NK-92 (cell line): ENCODE measurements around the gene DYNLL1.
A peak's percentile ranks its signal among the peaks of the same experiment; 100 is the strongest.
"Not testable (repeated sequence)": the region's sequence is repeated elsewhere in the genome, so short reads cannot be mapped to it uniquely, and the experiment has no call there.

ENCODE experiments used
- DNase-seq: peaks from one replicate; lab custom pipeline; 2025; ENCODE audit not compliant: unreplicated experiment; lab: John Stamatoyannopoulos, UW

Gene DYNLL1

DNA sequence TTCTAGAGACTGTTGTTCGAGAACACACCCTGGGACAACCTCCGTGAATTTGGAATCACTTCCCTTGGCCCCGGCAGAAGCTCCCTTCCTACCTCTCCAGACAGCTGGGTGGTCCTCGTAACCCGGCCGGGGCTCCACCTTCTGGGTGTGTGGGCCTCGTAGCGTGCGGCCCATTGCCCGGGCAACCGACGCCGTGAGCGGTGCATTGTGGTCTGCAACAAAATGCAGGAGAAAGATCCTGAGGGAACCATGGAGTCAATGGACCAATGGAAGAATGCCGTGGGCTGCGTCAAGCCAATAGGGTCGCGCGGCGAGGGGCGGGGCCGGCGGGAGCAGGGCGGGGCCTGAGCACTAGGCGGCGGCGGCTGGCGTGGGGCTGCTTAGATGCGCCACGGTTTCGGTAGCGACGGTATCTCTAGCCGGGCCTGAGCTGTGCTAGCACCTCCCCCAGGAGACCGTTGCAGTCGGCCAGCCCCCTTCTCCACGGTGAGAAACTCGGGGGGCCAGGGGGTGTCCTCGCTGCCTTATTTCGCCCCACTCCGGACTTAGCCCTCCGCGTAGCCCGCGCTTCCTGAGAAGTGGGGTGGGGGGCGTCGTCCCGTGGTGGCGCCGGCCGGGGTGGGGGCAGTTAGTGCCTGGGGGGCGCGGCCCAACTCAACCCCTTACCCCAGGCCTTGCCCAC, at the start of gene DYNLL1:
Gene DYNLL1, plus strand, starts transcription at position 383 of the 682 bp plus-strand sequence. CDS start 309 bp downstream, outside the sequence.
- peak; percentile 86 for DNase-seq

DNA sequence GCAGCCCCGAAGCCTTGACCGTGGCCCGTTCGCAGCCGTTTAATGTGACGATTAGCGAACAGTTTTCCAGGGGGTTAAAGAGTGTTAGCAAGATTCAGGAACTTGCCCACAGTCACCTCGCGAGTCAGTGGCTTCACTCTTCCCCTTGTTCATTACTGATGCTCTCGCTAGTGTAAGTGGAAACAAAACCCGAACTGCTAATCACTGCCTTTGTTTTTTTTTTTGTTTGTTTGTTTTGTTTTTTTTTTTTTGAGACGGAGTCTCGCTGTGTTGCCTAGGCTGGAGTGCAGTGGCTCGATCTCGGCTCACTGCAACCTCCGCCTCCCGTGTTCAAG, 49.1 kb upstream of the DYNLL1 start:
- DNase-seq, result not testable (repeated sequence)

DNA sequence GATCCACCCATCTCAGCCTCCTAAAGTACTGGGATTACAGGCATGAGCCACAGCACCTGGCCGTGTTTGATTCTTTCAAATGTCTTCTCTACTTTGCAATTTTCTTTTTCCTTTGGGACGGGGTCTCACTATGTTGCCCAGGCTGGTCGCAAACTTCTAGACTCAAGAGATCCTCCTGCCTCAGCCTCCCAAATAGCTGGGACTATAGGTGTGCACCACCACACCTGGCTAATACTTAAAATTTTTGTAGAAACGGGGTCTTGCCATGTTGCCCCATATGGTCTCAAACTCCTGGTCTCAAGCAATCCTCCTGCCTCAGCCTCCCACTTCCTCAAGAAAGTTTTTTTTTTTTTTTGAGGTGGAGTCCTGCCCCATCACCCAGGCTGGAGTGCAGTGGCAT, 47.9 kb upstream of the DYNLL1 start:
- no peak for DNase-seq

GRCh38 chr12:120452524-120452923, 43.4 kb upstream of the DYNLL1 start:
- not testable (repeated sequence) for DNase-seq

DNA sequence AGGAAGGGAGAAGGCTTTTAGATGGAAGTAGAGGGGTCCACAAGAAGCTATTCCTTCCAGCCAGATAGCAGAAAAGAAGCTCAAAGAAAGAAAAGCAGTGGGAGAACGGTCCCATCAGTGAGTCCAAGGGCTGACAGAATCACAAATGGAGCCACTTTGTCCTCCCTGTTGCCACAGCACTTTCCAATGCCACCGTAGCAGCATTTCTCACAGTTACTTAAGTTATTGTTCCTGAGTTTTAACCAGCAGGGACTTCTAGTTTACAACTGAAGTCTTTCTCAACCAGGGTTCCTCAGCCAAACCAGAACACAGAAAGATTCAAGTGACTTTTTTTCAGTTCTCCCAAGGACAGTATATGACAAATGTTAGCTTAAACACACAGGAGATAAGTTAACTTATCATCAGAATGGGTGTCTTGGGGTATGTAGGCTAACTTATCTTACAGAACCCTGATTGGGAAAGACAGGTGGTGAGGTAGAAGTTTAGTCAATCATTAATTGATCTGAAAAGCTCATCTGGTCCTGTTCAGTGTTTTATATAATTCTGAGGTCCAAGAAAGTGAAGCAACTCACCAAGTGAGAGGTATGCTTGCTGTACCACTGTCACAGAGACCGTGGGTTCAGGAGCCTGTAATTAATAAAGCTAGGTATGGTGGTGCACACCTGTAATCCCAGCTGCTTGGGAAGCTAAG, 42.7 kb upstream of the DYNLL1 start:
- no peak for DNase-seq

GRCh38 chr12:120453977-120454376, 41.9 kb upstream of the DYNLL1 start:
- no peak for DNase-seq

DNA sequence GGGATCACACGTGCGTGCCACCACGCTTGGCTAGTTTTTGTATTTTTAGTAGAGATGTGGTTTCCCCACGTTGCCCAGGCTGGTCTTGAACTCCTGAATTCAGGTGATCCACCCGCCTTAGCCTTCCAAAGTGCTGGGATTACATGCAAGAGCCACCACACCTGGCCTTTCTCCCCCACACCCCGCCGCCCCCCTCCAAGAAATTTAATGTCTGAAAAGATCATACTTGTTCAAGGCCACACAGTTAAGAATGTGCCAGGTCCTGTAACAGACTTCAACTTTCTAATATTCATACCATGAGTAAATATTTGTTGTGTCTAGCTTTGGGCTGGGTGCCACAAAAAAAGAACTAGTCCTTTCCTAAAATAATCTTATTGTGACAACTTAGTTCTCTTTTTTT, 40.6 kb upstream of the DYNLL1 start:
- DNase-seq, result no peak

- no peak for DNase-seq
These were observed 38.8 kb upstream of the DYNLL1 start for GRCh38 chr12:120457133-120457532.

DNA sequence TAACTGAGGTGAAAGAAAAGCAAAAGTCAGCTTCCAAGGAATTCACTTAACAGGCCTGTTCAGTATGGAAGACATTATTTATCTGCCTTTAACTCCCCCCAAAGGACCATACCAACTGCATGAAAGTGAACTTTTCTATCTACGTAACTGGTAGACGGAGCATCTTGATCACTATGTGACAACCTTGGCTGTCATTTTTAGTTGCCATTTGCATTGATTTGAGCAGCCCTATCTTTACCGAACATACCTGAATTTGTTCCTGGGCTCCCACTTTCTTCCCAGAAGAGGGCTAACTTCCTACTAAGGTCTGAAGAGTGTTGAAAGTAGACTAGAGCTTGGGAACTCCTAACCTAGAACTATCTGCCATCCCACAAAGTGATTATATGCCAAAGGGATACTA, 35.8 kb upstream of the DYNLL1 start:
- no peak for DNase-seq

GRCh38 chr12:120462099-120462640, 33.7 kb upstream of the DYNLL1 start:
- no peak for DNase-seq

- no peak for DNase-seq
These were observed 32.2 kb upstream of the DYNLL1 start for GRCh38 chr12:120463712-120464111.

DNA sequence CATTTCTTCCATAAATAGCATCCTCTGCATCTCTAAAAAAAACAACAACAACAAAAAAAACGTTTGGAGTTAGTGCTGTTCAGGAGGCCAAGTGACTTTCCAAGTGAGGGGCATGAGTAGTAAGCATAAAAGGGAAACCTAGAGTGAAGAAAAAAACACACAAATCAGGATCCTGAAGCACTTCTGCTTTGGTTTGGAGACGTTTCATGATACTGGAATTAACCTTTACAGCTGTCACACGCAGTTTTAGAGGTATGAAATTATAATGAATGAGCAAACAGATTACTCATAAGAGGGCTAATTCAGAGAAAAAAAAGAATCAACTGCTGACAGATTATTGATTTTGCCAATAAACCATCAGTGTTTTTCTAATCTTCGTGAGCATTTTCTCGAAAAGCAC, 30.2 kb upstream of the DYNLL1 start:
- DNase-seq, result no peak

DNA sequence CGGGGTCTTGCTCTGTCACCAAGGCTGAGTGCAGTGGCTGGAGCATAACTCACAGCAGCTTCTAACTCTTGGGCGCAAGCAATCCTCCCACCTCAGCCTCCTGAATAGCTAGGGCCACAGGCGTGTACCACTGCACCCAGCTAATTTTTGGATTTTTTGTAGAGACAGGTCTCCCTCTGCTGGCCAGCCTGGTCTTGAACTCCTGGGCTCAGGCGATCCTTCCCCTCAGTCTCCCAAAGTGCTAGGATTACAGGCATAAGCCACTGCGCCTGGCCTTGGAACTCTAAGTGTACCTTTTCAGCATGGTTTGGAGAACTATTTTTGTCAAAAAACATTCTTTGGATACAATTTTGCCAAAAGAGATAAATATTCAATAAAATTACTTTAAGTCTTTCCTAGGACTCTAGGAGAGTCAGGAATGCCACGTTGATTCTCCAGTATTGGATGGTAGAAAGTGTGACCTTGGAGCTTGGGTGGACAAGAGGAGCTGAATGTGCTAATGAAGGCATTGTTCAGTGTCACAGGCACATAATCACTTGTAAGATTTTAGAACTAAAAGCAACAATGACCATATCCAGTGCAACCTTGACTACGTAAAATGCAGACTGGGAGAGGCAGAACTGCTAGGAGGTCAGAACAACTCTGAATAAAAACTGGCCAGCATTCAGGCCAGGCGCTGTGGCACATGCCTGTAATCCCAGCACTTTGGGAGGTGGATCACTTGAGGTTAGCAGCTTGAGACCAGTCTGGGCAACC, 29.2 kb upstream of the DYNLL1 start:
- DNase-seq, result no peak

DNA sequence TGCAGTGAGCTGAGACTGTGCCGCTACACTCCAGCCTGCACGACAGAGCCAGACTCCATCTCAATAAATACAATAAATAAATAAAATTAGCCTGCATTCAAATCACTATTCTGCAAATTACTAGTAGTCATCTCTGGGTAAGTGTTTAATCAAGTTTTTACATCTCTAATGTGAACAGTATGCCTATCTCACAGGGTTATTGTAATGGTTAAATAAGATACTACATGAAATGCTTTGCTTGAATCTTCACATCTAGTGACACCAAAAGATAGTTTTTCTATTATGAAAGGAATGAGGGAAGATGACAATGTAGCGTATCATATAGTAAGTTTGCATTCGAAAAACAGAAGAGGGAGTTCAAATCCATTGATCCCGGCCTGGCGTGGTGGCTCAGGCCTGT, 28.5 kb upstream of the DYNLL1 start:
- DNase-seq, result no peak

- no peak for DNase-seq
These were observed 27.5 kb upstream of the DYNLL1 start for GRCh38 chr12:120468325-120468820.

DNA sequence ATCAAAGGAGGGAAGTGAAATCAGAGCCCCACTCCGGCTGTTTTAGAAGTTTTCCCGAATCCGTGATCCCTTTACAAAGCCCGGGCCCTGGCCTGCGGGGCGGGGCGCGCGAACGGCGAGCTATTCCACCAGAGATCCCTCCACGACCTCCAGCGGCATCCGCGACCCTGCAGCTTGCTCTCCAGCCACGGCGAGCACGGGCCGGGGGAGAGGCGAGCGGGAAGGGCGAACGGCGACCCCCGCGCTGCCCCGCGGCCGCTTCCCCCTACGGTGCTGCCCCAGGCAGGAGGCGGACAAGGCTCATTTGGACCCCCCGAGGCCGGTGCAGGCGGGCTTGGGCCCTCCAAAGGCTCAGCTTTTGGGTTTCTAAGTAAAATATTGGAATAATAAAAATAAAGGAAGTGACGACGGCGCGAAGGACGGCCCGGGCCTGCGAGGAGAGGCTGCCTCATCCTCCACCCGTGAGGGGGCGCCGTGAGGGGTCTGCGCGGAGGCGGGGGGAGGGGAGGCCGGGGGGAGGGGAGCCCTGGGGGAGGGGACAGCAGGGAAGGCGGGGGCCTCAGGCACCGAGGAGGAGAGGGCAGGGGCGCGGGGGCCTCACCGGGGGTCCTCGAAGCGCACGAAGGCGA, 27.0 kb upstream of the DYNLL1 start:
- DNase-seq, result no peak

- DNase-seq, result peak; percentile 53
These were observed 26.3 kb upstream of the DYNLL1 start, which contains the start of gene SRSF9 for GRCh38 chr12:120469450-120470149. TSS of gene SRSF9 (minus strand) at chr12:120469748. CDS start at chr12:120469609, 139 bp downstream.

DNA sequence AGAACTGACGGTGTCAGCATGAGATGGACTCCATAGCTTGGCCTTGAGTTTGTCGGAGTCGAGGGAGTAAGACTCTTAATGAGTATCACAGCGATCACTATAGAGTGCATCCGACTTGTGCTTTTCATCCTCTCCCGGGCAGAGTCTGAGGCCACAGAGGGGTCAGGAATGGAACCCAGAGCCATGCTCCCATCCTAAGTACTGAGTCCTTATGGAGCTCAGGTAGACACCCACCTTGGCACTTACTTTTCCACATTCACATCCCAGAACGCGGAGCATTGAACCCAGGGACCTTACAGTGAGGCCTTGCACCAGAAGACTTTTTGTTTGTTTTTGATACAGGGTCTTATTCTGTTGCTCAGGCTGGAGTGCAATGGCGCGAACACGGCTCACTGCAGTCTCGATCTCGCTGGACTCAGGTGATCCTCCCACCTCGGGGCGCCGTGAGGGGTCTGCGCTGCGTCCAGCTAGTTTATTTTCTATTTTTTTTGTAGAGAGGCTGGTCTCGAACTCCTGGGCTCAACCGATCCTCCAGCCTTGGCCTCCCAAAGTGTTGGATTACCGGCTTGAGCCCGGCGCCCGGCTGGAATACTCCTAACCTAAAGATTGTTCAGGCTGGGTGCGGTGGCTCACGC, 25.6 kb upstream of the DYNLL1 start:
- no peak for DNase-seq

GRCh38 chr12:120472521-120472920, 23.4 kb upstream of the DYNLL1 start:
- DNase-seq, result no peak
